Stimulated activated CD4-positive, alpha-beta T cell treated with anti-CD3 and anti-CD28 coated beads, TNF-alpha, amount 100 ng/mL, for 48 hours (primary cell): ENCODE measurements around the gene CDKL2.
"Not testable (repeated sequence)": the region's sequence is repeated elsewhere in the genome, so short reads cannot be mapped to it uniquely, and the experiment has no call there.

ENCODE experiments used
- DNase-seq, 3 donors: peaks; one replicate each; pipeline ENCODE4 v3.0.0-alpha.2; 2020; ENCODE audit warnings: low read depth in 3 of 3

Gene CDKL2

DNA sequence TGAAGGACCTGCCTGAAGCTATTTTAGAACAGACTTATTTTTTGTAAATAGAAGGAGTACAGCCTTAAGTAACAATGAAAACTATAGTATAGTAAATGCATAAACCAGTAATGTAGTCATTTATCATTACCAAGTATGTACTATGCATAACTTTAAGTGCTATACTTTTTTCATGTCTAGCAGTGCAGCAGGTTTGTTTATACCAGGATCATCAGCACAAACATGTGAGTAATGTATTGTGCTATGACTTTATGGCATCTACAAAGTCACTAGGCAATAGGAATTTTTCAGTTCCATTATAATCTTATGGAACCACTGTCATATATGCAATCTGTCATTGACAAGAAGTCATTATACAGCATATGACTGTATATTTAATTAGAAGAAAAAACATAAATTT, 77.9 kb downstream of the CDKL2 start:
- no peak for DNase-seq

DNA sequence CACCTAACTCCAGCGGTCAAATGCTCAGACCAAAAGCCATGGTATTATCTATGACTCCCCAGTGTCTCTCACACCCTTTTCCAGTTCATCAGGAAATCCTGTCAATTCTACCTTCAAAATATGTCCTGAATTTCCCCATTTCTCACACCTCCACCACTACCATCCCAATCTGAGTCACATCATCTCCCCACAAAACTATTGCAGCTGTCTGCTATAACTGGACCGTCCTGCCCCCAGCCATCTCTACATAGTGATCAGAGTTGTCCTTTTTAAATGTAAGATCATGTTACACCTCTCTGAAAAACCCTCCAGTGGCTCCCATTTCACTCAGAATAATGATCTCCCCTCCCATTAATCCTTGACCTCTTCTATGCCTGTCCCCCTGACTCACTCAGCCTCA, 81.3 kb downstream of the CDKL2 start:
- DNase-seq = no peak

DNA sequence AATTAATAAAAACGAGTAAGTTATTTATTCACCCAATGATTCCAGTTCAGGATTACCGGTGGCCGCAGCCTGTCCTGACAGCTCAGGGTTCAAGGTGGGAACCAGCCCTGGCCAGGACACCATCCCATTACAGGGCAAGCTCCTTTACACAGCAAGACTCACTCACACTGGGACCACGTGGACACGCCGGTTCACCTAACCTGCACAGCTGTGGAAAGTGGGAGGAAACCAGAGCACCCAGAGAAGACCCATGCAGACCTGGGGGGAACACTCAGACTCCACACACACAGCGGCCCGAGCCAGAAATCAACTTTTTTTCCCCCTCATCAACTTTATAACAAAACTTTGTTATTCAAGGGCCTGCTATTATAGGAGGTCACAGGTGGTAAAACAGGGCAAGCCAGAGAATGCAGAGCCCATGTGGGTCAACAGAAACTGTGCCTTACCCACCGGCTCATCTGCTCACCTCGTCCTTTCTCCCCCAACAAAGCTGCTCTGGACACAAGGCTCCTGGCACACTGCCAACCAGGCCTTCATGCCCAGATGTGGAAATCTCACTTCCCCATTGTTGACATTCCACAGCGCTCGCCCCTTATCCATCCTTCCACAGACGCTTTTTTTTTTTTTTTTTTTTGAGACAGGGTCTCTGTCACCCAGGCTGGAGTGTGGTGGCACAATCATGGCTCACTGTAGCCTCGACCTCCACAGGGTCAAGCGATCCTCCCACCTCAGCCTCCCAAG, 82.5 kb downstream of the CDKL2 start:
- no peak for DNase-seq

DNA sequence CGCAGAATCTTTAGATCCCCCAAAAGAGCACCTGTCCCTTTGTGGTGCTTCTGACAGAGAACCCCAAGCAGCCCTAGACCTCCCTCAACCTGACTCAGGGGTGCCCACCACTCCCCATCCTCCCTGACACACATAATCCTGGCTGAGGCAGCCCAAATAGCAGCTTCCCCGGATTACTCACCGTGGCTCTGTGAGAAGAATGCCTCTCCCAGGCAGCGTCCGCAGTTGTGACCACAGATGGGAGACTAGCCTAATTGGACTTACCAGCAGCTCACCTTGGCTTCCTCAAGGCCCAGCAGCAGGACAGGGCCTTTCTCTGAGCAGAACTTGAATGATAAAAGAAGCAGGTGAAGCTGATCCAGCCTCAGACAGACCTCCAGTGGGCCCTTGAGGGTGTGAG, 84.8 kb downstream of the CDKL2 start:
- DNase-seq = no peak

DNA sequence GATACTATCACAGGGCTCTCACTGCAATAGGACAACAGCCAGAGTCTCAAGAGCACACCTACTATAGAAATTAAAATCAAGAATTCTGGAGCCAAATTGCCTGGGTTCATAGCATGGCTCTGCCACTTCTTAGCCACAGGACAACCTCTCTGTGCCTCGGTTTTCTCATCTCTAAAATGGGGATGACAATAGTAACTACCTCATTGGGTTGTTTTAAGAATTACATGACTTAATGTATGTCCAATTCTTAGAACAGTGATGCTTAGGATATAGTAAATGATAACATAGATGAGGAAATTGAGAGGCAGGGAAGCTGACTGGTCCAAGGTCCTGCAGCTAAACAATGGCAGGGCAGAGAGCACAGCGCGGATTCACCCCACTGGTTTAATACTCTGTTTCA, 85.5 kb downstream of the CDKL2 start:
- DNase-seq = no peak

DNA sequence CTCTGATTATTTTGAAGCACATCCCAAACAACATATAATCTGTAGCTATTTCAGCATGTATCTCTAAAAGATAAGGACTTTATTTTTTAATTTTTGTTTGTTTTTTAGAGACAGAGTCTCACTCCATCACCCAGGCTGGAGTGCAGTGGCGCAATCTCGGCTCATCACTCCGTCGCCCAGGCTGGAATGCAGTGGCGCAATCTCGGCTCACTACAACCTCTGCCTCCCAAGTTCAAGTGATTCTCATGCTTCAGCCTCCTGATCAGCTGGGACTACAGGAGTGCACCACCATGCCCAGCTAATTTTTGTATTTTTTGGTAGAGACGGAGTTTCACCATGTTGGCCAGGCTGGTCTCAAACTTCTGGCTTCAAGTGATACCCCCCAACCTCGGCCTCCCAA, 86.1 kb downstream of the CDKL2 start:
- not testable (repeated sequence) for DNase-seq

DNA sequence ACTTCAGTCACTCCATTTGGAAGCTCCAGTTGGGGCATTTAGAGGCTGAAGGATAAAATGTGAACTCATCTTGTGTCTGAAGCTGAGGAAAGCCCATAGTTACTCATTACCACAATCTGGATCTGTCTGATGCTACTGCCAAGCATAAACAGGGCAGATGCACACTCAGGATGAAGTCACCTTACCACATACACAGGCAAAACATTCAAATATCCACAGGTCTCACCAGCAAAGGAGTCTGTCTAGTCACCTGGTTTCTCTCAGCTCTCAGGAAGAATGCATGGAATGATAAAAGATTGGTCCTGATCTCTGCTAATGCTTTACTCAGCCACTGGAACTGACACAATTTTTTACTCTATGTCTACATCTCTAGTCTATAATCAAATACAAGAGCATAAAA, 87.5 kb downstream of the CDKL2 start:
- DNase-seq = no peak

DNA sequence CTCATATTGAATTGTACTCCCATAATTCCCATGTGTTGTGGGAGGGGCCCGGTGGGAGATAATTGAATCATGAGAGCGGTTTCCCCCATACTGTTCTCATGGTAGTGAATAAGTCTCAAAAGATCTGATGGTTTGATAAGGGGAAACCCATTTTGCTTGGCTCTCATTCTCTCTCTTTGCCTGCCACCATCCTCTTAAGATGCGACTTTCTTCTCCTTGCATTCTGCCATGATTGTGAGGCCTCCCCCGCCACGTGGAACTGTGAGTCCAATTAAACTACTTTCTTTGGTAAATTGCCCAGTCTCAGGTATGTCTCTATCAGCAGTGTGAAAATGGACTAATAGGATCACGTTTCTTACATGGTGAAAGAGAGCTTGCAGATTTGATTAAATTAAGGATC, 93.0 kb downstream of the CDKL2 start:
- not testable (repeated sequence) for DNase-seq

DNA sequence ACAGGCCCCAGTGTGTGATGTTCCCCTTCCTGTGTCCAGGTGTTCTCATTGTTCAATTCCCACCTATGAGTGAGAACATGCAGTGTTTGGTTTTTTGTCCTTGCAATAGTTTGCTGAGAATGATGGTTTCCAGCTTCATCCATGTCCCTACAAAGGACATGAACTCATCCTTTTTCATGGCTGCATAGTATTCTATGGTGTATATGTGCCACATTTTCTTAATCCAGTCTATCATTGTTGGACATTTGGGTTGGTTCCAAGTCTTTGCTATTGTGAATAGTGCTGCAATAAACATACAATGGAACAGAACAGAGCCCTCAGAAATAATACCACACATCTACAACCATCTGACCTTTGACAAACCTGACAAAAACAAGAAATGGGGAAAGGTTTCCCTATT, 96.4 kb downstream of the CDKL2 start:
- not testable (repeated sequence) for DNase-seq

DNA sequence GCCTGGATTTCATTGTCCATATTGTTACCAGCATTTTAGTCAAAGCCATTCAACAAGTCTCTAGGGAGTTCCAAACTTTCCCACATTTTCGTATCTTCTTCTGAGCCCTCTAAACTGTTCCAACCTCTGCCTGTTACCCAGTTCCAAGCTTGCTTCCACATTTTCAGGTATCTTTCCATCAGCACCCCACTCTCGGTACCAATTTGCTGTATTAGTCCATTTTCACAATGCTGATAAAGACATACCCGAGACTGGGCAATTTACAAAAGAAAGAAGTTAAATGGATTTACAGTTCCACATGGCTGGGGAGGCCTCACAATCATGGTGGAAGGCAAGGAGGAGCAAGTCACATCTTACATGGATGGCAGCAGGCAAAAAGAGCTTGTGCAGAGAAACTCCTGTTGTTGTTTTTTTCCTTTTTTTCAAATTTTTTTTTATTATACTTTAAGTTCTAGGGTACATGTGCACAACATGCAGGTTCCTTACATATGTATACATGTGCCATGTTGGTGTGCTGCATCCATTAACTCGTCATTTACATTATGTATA, 96.9 kb downstream of the CDKL2 start:
- DNase-seq = not testable (repeated sequence)

DNA sequence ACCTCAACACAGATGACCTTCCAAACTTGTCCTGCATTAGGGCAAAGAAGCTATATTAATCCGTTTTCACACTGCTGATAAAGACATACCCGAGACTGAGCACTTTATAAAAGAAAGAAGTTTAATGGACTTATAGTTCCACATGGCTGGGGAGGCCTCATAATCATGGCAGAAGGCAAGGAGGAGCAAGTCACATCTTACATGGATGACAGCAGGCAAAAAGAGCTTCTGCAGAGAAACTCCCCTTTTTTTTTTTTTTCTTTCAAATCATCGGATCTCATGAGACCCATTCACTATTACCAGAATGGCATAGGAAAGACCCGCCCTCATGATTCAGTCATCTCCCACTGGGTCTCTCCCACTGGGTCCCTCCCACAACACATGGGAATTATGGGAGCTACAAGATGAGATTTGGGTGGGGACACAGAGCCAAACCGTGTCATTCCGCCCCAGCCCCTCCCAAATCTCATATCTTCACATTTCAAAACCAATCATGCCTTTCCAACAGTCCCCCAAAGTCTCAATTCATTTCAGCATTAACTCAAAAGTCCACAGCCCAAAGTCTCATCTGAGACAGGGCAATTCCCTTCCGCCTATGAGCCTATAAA, 98.7 kb downstream of the CDKL2 start:
- DNase-seq = not testable (repeated sequence)

DNA sequence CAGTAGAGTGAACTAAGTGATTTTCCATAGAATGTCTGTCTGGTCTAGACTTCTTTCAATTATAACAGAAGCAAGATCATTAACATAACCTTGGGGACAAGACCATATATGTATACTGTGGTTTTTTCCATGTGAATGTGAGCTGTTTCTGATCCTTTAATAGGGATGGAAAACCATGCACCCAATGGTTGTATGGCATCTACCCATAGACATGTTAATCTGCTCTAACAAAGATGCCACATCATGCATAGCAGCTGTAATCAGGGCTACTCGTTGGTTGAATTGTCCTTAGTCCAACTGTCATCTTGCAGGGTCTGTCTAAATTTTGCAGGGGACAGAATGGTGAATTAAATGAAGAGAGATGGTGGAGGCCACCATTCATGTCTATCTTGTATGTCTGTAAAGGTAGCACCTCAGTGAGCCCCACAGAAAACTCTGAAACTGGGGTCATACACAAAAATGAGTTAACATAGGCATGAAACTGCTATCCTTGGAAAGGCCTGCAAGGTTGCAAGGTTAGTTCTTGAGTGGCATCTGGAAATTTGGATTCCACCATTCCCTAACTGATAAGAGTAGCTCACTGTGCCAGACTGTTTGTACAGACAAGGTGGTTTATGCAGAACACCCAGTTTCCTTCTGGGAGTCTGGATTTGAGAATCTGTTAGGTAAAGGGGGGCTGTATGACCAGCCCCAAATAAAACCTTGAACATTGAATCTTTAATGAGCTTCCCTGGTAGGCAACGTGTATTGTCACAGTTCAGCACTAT, 99.6 kb downstream of the CDKL2 start:
- no peak for DNase-seq
